ENCODE measurements around the gene XKR8.

XKR8 gene

GRCh38 chr1:27956761-27957160, 3.0 kb upstream of the XKR8 start:
- no peak for DNase-seq

GRCh38 chr1:27957655-27958054, 2.1 kb upstream of the XKR8 start:
- no peak for DNase-seq

GRCh38 chr1:27958513-27958912, 1.3 kb upstream of the XKR8 start:
- no peak for DNase-seq

GRCh38 chr1:27960762-27961645, 1.2 kb downstream of the XKR8 start:
- DNase-seq: no peak

GRCh38 chr1:27961646-27962221, 2.0 kb downstream of the XKR8 start:
- DNase-seq: no peak

GRCh38 chr1:27963393-27963792, 3.6 kb downstream of the XKR8 start:
- no peak for DNase-seq

GRCh38 chr1:27966402-27967105, 6.8 kb downstream of the XKR8 start:
- DNase-seq: no peak

GRCh38 chr1:27967106-27967883, 7.5 kb downstream of the XKR8 start:
- no peak for DNase-seq

GRCh38 chr1:27967884-27968466, 8.2 kb downstream of the XKR8 start:
- DNase-seq: no peak

GRCh38 chr1:27968692-27969091, 8.9 kb downstream of the XKR8 start:
- DNase-seq: peak; percentile 27

GRCh38 chr1:27970401-27970800, 10.6 kb downstream of the XKR8 start:
- DNase-seq: no peak

- DNase-seq: no peak
Measured at GRCh38 chr1:27971674-27972073, 11.9 kb downstream of the XKR8 start.

GRCh38 chr1:27972141-27972540, 12.4 kb downstream of the XKR8 start:
- DNase-seq: no peak

- DNase-seq: no peak
Measured at GRCh38 chr1:27973771-27974416, 14.1 kb downstream of the XKR8 start.

- DNase-seq: no peak
Measured at GRCh38 chr1:27974417-27974781, 14.6 kb downstream of the XKR8 start.

- DNase-seq: peak; percentile 63
Measured at GRCh38 chr1:27979151-27979858, 19.5 kb downstream of the XKR8 start.

- no peak for DNase-seq
Measured at GRCh38 chr1:27979859-27980201, 20.1 kb downstream of the XKR8 start.

GRCh38 chr1:27980216-27980845, 20.6 kb downstream of the XKR8 start:
- DNase-seq: no peak

- DNase-seq: no peak
Measured at GRCh38 chr1:27981145-27981544, 21.4 kb downstream of the XKR8 start.

GRCh38 chr1:27990920-27991537, 31.3 kb downstream of the XKR8 start:
- no peak for DNase-seq

GRCh38 chr1:27992276-27992675, 32.5 kb downstream of the XKR8 start:
- DNase-seq: peak; percentile 75
